GM12878 (cell line): ENCODE results near the gene TNK2. TPM values are rescaled to one million over a fixed set of nuclear protein-coding genes. Genes with fewer than 3 reads are reported as not detected.

Experiments used
- RAD21 ChIP-seq: IDR thresholded peaks from 2 replicates; pipeline ENCODE4 v1.6.1; 2011; ENCODE audit warnings: mild to moderate bottlenecking, low read depth, low read length, moderate library complexity; ENCODE audit not compliant: insufficient read depth
- SMC3 ChIP-seq: IDR thresholded peaks from 2 replicates; pipeline ENCODE4 v1.6.1; 2011; ENCODE audit warnings: low read length, improper control_type of control experiment, borderline replicate concordance
- SP1 ChIP-seq: IDR thresholded peaks from one replicate; pipeline ENCODE4 v1.6.1; 2011; ENCODE audit warnings: low read depth, low read length
- ZNF687 ChIP-seq: fragments of 450-650 bp; IDR thresholded peaks from 2 replicates; pipeline ENCODE4 v1.6.1; 2017; ENCODE audit warnings: mild to moderate bottlenecking, moderate library complexity
- polyA plus RNA-seq, 11 experiments: library from polyadenylated mRNA; depleted of rRNA in 4 of 11; unstranded in 6 of 11; stranded (reverse) in 5 of 11; fragments of >200 nt; fragmentation: Nextera tagmentation in 4 of 11; fragmentation: Illumina TruSeq in 1 of 11; extraction: Ambion mirVana in 4 of 11; extraction: Trizol in 1 of 11; gene quantifications; 1 replicate in 1 of 11; 2 replicates in 10 of 11; pipeline versions ENCODE4 v1.2.1 to v1.2.3, GENCODE V29; 2011 to 2016; ENCODE audit warnings: inconsistent platforms in 2 of 11, missing spikeins in 2 of 11, low read depth in 1 of 11
- total RNA-seq, 4 experiments: library from RNA; depleted of rRNA in 3 of 4; stranded (reverse); fragments of >200 nt in 3 of 4; fragmentation: Illumina TruSeq in 1 of 4; extraction: Trizol in 1 of 4; gene quantifications; 2 replicates each; pipeline versions ENCODE4 v1.2.1 to v1.2.3, GENCODE V29; 2013 to 2021
- TF ChIP-seq, protein P1 (sequence below): fragments of 450-650 bp; IDR thresholded peaks from 2 replicates; pipeline ENCODE4 v1.6.1; 2017; ENCODE audit warnings: mild to moderate bottlenecking, low read depth, inconsistent platforms; ENCODE audit not compliant: poor library complexity, severe bottlenecking
- TF ChIP-seq, protein P2 (sequence below): fragments of 450-650 bp; formaldehyde crosslinking; IDR thresholded peaks from 2 replicates; pipeline ENCODE4 v1.5.0; 2022; ENCODE audit warnings: mild to moderate bottlenecking, missing genetic modification characterization

Gene TNK2
- total and polyA plus RNA-seq, 10 of the 15 experiments (the other 5 are each of a cell fraction or from before 2014, with no cell fraction given): 0.13 to 47.8 (median 10.8) TPM

DNA sequence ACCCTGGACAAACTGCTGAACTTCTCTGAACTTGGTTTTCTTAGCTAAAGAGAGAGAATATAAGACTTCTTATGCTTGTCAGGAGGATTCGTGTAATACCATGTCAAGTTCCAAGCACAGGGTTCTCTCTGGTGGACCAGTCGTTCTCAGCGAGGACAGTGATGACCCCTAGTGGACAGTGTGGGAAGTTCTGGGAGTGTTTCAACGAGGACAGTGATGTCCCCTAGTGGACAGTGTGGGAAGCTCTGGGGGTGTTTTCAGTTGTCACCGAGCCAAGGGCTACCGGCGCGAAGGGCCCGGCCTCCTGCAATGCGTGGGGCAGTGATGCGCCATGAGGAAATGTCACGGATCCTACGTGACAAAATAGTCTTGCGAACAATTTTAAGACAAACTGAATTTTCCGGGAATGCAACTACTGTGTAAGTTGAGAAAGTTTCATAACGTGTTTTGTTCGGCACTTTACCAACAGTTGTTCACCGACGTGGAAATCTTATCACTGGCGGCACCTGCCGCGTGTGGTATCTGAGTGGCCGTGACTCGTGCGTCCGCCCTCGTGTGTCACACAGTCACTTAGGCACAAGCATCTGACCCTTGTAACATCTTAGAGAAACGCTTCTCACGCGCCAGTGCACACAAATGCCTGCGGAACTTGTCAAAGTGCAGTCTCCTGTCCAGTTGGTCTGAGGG is 57.4 kb downstream of the TNK2 start (continued):
- TF ChIP-seq SP1 (peak; percentile 71), SMC3 (peak; percentile 100), ZNF687 (no peak), RAD21 (peak; percentile 100)
- TF ChIP-seq, protein P1, sequence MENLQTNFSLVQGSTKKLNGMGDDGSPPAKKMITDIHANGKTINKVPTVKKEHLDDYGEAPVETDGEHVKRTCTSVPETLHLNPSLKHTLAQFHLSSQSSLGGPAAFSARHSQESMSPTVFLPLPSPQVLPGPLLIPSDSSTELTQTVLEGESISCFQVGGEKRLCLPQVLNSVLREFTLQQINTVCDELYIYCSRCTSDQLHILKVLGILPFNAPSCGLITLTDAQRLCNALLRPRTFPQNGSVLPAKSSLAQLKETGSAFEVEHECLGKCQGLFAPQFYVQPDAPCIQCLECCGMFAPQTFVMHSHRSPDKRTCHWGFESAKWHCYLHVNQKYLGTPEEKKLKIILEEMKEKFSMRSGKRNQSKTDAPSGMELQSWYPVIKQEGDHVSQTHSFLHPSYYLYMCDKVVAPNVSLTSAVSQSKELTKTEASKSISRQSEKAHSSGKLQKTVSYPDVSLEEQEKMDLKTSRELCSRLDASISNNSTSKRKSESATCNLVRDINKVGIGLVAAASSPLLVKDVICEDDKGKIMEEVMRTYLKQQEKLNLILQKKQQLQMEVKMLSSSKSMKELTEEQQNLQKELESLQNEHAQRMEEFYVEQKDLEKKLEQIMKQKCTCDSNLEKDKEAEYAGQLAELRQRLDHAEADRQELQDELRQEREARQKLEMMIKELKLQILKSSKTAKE: peak; percentile 58
- TF ChIP-seq, protein P2, sequence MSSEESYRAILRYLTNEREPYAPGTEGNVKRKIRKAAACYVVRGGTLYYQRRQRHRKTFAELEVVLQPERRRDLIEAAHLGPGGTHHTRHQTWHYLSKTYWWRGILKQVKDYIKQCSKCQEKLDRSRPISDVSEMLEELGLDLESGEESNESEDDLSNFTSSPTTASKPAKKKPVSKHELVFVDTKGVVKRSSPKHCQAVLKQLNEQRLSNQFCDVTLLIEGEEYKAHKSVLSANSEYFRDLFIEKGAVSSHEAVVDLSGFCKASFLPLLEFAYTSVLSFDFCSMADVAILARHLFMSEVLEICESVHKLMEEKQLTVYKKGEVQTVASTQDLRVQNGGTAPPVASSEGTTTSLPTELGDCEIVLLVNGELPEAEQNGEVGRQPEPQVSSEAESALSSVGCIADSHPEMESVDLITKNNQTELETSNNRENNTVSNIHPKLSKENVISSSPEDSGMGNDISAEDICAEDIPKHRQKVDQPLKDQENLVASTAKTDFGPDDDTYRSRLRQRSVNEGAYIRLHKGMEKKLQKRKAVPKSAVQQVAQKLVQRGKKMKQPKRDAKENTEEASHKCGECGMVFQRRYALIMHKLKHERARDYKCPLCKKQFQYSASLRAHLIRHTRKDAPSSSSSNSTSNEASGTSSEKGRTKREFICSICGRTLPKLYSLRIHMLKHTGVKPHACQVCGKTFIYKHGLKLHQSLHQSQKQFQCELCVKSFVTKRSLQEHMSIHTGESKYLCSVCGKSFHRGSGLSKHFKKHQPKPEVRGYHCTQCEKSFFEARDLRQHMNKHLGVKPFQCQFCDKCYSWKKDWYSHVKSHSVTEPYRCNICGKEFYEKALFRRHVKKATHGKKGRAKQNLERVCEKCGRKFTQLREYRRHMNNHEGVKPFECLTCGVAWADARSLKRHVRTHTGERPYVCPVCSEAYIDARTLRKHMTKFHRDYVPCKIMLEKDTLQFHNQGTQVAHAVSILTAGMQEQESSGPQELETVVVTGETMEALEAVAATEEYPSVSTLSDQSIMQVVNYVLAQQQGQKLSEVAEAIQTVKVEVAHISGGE (CRISPR knock-in tag): no peak
